ENCODE data around the gene ANKS1B.

Gene ANKS1B

DNA sequence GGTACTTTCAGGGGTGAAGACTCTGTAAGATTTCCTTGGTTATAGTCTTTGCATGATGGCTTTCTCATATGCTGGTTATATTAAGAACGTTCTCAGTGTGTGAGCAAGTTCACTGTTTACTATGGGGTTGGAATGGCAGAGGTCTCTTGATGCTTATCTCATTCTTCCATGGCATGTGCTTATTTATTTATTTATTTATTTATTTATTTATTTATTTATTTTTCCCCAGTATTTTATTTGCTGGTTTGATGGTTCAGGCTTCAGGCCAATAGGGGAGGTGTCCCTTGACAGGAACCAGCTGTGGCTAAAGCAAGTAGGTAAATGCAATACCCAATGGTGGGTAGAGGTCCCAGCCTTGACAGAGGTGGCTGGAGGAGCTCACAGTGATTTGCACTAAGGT is 498.5 kb downstream of the ANKS1B start:
- Histone ChIP-seq H3K27ac (no peak overlapping the region), H3K4me3 (no peak overlapping the region), H3K36me3 (no peaks in the 10 kb centered on the region), H3K4me1 (no peaks in the 10 kb centered on the region), H3K27me3 (no peaks in the 10 kb centered on the region), H3K9me3 (peaks cover 0 to 9% (median 0%) of the 10 kb centered on the region in 3 donors)
- intact Hi-C loops (cut with DNase I; ENCODE audit: low total_unique reads): no loop called here
- TF ChIP-seq, protein P1, sequence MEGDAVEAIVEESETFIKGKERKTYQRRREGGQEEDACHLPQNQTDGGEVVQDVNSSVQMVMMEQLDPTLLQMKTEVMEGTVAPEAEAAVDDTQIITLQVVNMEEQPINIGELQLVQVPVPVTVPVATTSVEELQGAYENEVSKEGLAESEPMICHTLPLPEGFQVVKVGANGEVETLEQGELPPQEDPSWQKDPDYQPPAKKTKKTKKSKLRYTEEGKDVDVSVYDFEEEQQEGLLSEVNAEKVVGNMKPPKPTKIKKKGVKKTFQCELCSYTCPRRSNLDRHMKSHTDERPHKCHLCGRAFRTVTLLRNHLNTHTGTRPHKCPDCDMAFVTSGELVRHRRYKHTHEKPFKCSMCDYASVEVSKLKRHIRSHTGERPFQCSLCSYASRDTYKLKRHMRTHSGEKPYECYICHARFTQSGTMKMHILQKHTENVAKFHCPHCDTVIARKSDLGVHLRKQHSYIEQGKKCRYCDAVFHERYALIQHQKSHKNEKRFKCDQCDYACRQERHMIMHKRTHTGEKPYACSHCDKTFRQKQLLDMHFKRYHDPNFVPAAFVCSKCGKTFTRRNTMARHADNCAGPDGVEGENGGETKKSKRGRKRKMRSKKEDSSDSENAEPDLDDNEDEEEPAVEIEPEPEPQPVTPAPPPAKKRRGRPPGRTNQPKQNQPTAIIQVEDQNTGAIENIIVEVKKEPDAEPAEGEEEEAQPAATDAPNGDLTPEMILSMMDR (IDR thresholded peaks at IDR 0.05): no peak
- no peak for DNase-seq

DNA sequence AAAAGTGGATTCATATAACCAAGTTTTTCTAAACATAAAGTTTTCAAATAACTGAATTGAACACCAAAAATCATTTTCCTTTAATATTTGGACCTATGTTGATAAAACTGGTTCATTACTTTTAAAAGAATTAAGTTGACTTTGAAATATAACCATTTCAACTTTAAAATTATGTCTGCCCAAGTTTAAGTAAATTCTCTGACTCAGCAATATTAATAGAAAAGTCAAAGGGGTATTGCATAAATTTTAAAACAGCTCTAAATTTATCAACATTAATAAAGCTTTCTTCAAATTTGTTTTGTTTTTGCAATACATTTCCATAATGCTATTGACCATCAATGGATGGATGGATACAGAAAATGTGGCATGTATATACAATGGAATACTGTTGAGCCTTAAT is 505.6 kb downstream of the ANKS1B start:
- Histone ChIP-seq H3K36me3 (no peaks in the 10 kb centered on the region), H3K27ac (no peak overlapping the region), H3K4me3 (no peak overlapping the region), H3K9me3 (peaks cover 0 to 11% (median 0%) of the 10 kb centered on the region in 3 donors), H3K27me3 (no peaks in the 10 kb centered on the region), H3K4me1 (no peaks in the 10 kb centered on the region)
- TF ChIP-seq, protein P1 (IDR thresholded peaks at IDR 0.05): no peak
- DNase-seq: no peak
- intact Hi-C loops (cut with DNase I; ENCODE audit: low total_unique reads): no loop called here

DNA sequence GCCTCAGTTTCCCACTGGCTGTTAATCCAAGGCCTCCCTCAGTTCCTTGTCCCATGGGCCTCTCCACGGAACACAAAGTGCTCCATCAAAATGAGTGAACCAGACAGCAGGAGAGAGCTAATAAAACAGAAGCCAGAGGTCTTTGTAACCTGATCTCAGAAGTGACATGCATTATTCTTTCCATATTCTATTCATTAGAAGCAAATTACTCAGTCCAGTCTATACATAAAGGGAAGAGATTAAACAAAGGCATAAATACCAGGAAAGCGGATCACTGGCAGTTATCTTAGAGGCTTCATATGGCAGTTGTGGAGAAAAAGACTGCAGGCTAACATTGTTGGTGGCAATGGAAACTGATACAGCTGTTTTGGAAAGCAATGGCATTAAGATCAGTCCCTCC is 507.8 kb downstream of the ANKS1B start:
- intact Hi-C loops (cut with DNase I; ENCODE audit: low total_unique reads): no loop called here
- no peaks in the 10 kb centered on the region for H3K36me3 ChIP-seq
- no peak overlapping the region for H3K27ac ChIP-seq
- H3K4me1 ChIP-seq: no peaks in the 10 kb centered on the region
- no peaks in the 10 kb centered on the region for H3K27me3 ChIP-seq
- peaks cover 0 to 11% (median 0%) of the 10 kb centered on the region in 3 donors for H3K9me3 ChIP-seq
- TF ChIP-seq, protein P1 (IDR thresholded peaks at IDR 0.05): no peak
- H3K4me3 ChIP-seq: no peak overlapping the region
- no peak for DNase-seq

DNA sequence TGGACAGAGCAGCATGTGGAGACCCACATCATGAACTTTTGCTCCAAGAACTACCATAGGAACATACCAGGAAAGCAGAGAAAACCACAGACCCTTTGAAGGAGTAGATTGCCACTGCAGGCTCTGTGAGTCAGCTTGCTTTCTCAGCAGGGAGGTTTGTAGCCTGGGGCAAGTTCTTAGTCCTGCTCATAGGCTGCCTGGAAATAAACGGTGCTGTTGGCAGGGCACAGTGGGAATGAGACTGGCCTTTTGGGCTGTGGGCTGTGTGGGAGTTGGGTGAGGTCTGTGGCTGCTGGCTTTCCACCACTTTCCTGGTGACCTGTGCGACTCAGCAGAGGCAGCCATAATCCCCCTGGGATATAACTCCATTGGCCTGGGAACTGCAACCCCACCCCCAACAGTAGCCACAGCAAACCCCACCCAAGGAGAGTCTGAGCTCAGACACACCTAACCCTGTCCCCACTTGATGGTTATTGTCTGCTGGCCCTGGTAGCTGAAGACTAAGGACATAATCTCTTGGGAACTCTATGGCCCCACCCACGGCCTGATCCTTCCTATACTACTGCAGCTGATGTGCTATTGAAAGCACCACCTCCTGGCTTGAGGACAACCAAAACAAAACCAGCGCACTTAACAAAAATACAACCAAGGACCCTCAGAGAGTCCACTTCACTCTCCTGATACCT is 529.2 kb downstream of the ANKS1B start:
- no peak overlapping the region for H3K27ac ChIP-seq
- H3K36me3 ChIP-seq: no peaks in the 10 kb centered on the region
- H3K4me3 ChIP-seq: no peak overlapping the region
- H3K27me3 ChIP-seq: no peaks in the 10 kb centered on the region
- DNase-seq: no peak
- TF ChIP-seq, protein P1 (IDR thresholded peaks at IDR 0.05): no peak
- peaks cover 0 to 40% (median 21%) of the 10 kb centered on the region in 4 donors for H3K4me1 ChIP-seq
- H3K9me3 ChIP-seq: peaks cover 0 to 9% (median 2%) of the 10 kb centered on the region in 3 donors
- intact Hi-C loops (cut with DNase I; ENCODE audit: low total_unique reads): no loop called here

DNA sequence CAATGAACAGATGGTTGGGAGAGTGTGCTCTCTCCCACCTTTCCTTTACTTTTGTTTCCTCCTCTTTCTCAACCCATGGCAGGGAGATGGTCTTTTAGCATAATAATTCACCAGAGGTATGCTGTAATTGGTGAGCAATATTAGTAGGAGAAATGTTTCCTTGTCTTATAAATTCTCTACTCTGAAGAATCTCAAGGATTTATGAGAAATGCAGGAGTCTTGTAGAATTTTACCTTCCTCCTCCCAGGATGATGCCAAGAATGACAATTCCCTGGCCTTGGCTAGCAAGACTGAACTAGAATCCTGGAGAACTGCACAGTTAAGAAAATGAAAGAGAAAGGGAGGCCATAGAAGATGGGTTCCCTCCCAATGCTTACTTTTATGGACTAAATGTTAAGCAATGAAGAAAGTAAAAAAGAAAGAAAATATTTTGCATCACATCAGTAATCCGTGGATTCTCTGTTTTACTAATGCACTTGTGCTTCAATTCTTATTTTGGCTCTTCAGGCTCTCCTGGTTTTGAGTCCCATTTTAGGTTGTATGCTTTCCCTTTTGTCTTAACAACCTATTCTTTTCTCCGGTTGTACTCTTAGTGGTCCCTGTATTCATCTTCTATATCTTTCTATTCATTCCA is 530.1 kb downstream of the ANKS1B start:
- TF ChIP-seq, protein P1 (IDR thresholded peaks at IDR 0.05): no peak
- H3K27me3 ChIP-seq: no peaks in the 10 kb centered on the region
- no peak for DNase-seq
- H3K36me3 ChIP-seq: no peaks in the 10 kb centered on the region
- H3K9me3 ChIP-seq: peaks cover 0 to 9% (median under 1%) of the 10 kb centered on the region in 3 donors
- peaks cover 0 to 49% (median 22%) of the 10 kb centered on the region in 4 donors for H3K4me1 ChIP-seq
- peak overlapping the region in 1 of 2 donors; percentile 64 for H3K27ac ChIP-seq
- intact Hi-C loops (cut with DNase I; ENCODE audit: low total_unique reads): no loop called here
- H3K4me3 ChIP-seq: no peak overlapping the region
